NT2/D1 (cell line): Measurements from ENCODE around the gene BMPER.
A peak's percentile ranks its signal among the peaks of the same experiment; 100 is the strongest.

ENCODE experiments used
- DNase-seq: peaks from one replicate; pipeline ENCODE4 v3.0.0-alpha.2; 2011; ENCODE audit warnings: low read depth, low spot score
- H3K27me3 ChIP-seq: 2 replicates; pipeline ENCODE4 v1.6.0; 2011; ENCODE audit warnings: mild to moderate bottlenecking; ENCODE audit not compliant: insufficient read length, insufficient read depth
- H3K36me3 ChIP-seq: 2 replicates; pipeline ENCODE4 v1.6.1; 2011; ENCODE audit warnings: mild to moderate bottlenecking, low read length, mixed read lengths; ENCODE audit not compliant: insufficient read depth, insufficient read length
- H3K4me1 ChIP-seq: 2 replicates; pipeline ENCODE4 v1.5.1; 2011; ENCODE audit not compliant: insufficient read depth, insufficient read length
- H3K4me3 ChIP-seq: 2 replicates; pipeline ENCODE4 v1.5.1; 2011; ENCODE audit warnings: low read depth; ENCODE audit not compliant: insufficient read length
- H3K9ac ChIP-seq: 2 replicates; pipeline ENCODE4 v1.6.0; 2011; ENCODE audit warnings: low read depth; ENCODE audit not compliant: insufficient read length
- H3K9me3 ChIP-seq: 2 replicates; pipeline ENCODE4 v1.5.1; 2011; ENCODE audit warnings: mild to moderate bottlenecking, low read length; ENCODE audit not compliant: insufficient read depth
- SUZ12 ChIP-seq: IDR thresholded peaks from 2 replicates; pipeline ENCODE4 v1.6.1; 2011; ENCODE audit not compliant: insufficient read length, insufficient read depth; ENCODE audit errors: extremely low read depth
- YY1 ChIP-seq: IDR thresholded peaks from 2 replicates; pipeline ENCODE4 v1.6.1; 2011; ENCODE audit not compliant: insufficient read length, insufficient read depth
- ZNF274 ChIP-seq: IDR thresholded peaks from 2 replicates; pipeline ENCODE4 v1.6.1; 2011; ENCODE audit warnings: mild to moderate bottlenecking, low read depth, low read length

BMPER gene

GRCh38 chr7:33873518-33873917 lies 31.8 kb upstream of the BMPER start:
- no peak for TF ChIP-seq ZNF274
- TF ChIP-seq YY1, result no peak
- TF ChIP-seq SUZ12, result no peak
- H3K4me1 ChIP-seq, result no peaks in the 10 kb centered on the region
- DNase-seq, result peak; percentile 80
- H3K27me3 ChIP-seq, result no peaks in the 10 kb centered on the region
- no peaks in the 10 kb centered on the region for H3K36me3 ChIP-seq
- H3K9ac ChIP-seq, result no peak overlapping the region
- H3K9me3 ChIP-seq, result no peaks in the 10 kb centered on the region
- H3K4me3 ChIP-seq, result no peak overlapping the region

GRCh38 chr7:33873981-33874750 lies 31.2 kb upstream of the BMPER start:
- no peak for TF ChIP-seq ZNF274
- TF ChIP-seq SUZ12, result no peak
- TF ChIP-seq YY1, result no peak
- DNase-seq, result no peak
- no peak overlapping the region for H3K9ac ChIP-seq

GRCh38 chr7:33874943-33875342 lies 30.4 kb upstream of the BMPER start:
- TF ChIP-seq SUZ12, result no peak
- no peak for TF ChIP-seq YY1
- no peak for TF ChIP-seq ZNF274
- Histone ChIP-seq H3K4me3 (no peak overlapping the region), H3K4me1 (no peaks in the 10 kb centered on the region), H3K9ac (no peak overlapping the region), H3K36me3 (no peaks in the 10 kb centered on the region), H3K9me3 (no peaks in the 10 kb centered on the region), H3K27me3 (no peaks in the 10 kb centered on the region)
- DNase-seq, result no peak

More at GRCh38 chr7:33873981-33874750, 31.2 kb upstream of the BMPER start:
- Histone ChIP-seq H3K9me3 (no peaks in the 10 kb centered on the region), H3K4me1 (no peaks in the 10 kb centered on the region), H3K27me3 (no peaks in the 10 kb centered on the region), H3K36me3 (no peaks in the 10 kb centered on the region), H3K4me3 (no peak overlapping the region)

GRCh38 chr7:33876596-33877274 lies 28.6 kb upstream of the BMPER start:
- DNase-seq, result no peak
- H3K4me3 ChIP-seq, result no peak overlapping the region
- TF ChIP-seq SUZ12 (no peak), ZNF274 (no peak), YY1 (no peak)
- H3K9me3 ChIP-seq, result peaks cover 10% of the 10 kb centered on the region
- no peaks in the 10 kb centered on the region for H3K4me1 ChIP-seq
- H3K9ac ChIP-seq, result no peak overlapping the region
- no peaks in the 10 kb centered on the region for H3K36me3 ChIP-seq
- no peaks in the 10 kb centered on the region for H3K27me3 ChIP-seq

- DNase-seq, result no peak
- no peak for TF ChIP-seq YY1
- TF ChIP-seq SUZ12, result no peak
- no peak for TF ChIP-seq ZNF274
- no peaks in the 10 kb centered on the region for H3K36me3 ChIP-seq
- H3K27me3 ChIP-seq, result no peaks in the 10 kb centered on the region
- H3K4me3 ChIP-seq, result no peak overlapping the region
- H3K4me1 ChIP-seq, result peaks cover 5% of the 10 kb centered on the region
- peaks cover 21% of the 10 kb centered on the region for H3K9me3 ChIP-seq
- no peak overlapping the region for H3K9ac ChIP-seq
Measured at GRCh38 chr7:33880787-33881186, 24.6 kb upstream of the BMPER start.

- TF ChIP-seq ZNF274 (no peak), YY1 (no peak), SUZ12 (no peak)
- H3K4me3 ChIP-seq, result no peak overlapping the region
- peaks cover 5% of the 10 kb centered on the region for H3K4me1 ChIP-seq
- DNase-seq, result no peak
- H3K9ac ChIP-seq, result no peak overlapping the region
- no peaks in the 10 kb centered on the region for H3K36me3 ChIP-seq
- no peaks in the 10 kb centered on the region for H3K27me3 ChIP-seq
- peaks cover 21% of the 10 kb centered on the region for H3K9me3 ChIP-seq
Measured at GRCh38 chr7:33881316-33881715, 24.0 kb upstream of the BMPER start.

- peaks cover 5% of the 10 kb centered on the region for H3K4me1 ChIP-seq
Measured at GRCh38 chr7:33882040-33882837, 23.1 kb upstream of the BMPER start.

More at GRCh38 chr7:33882040-33882837, 23.1 kb upstream of the BMPER start:
- no peak for TF ChIP-seq YY1
- TF ChIP-seq ZNF274, result no peak
- no peak for TF ChIP-seq SUZ12
- DNase-seq, result no peak
- no peaks in the 10 kb centered on the region for H3K27me3 ChIP-seq
- no peaks in the 10 kb centered on the region for H3K36me3 ChIP-seq
- H3K9ac ChIP-seq, result no peak overlapping the region
- peaks cover 21% of the 10 kb centered on the region for H3K9me3 ChIP-seq
- no peak overlapping the region for H3K4me3 ChIP-seq
